Breast epithelium (tissue), 4 donors: ENCODE data around the gene SSC5D. TPM values are rescaled to one million over a fixed set of nuclear protein-coding genes. Genes with fewer than 3 reads are reported as not detected.

Experiments
- DNase-seq, 2 donors: peaks; one replicate each; pipeline ENCODE4 v3.0.0-alpha.2; 2019; ENCODE audit warnings: low spot score in 2 of 2
- H3K27ac ChIP-seq, 2 donors: fragments of 200-600 bp; sonication (generic) in 1 of 2; one replicate each; pipeline ENCODE4 v1.5.1; 2016 to 2019; ENCODE audit warnings: mild to moderate bottlenecking in 1 of 2
- H3K27me3 ChIP-seq, 2 donors: fragments of 200-600 bp; sonication (generic) in 1 of 2; one replicate each; pipeline versions ENCODE4 v1.5.1 to v1.6.0; 2017 to 2019; ENCODE audit warnings: control low read depth in 1 of 2, mild to moderate bottlenecking in 1 of 2
- H3K36me3 ChIP-seq: fragments of 200-600 bp; one replicate; pipeline ENCODE4 v1.5.1; 2019
- H3K4me1 ChIP-seq, 2 donors: fragments of 200-600 bp; sonication (generic); one replicate each; pipeline ENCODE4 v1.5.1; 2016 to 2019; ENCODE audit warnings: control low read depth in 1 of 2
- H3K4me3 ChIP-seq, 3 donors: fragments of 200-600 bp; sonication (generic); 1 replicate in 2 of 3; 2 replicates in 1 of 3; pipeline ENCODE4 v1.5.1; 2016 to 2019; ENCODE audit warnings: mild to moderate bottlenecking in 3 of 3, moderate library complexity in 2 of 3
- H3K9me3 ChIP-seq, 2 donors: fragments of 200-600 bp; sonication (generic) in 1 of 2; one replicate each; pipeline ENCODE4 v1.5.1; 2016 to 2019; ENCODE audit warnings: control low read depth in 1 of 2
- POLR2A ChIP-seq: fragments of 450-650 bp; IDR thresholded peaks from one replicate; pipeline ENCODE4 v1.6.1; 2016; ENCODE audit warnings: antibody characterized with exemption, mild to moderate bottlenecking, moderate library complexity
- POLR2AphosphoS5 ChIP-seq, 3 donors: sonication (generic); formaldehyde crosslinking; IDR thresholded peaks; one replicate each; pipeline ENCODE4 v1.6.1; 2017; ENCODE audit warnings: antibody characterized with exemption in 3 of 3
- intact Hi-C: fragments of 100-400 bp; cut with DNase I; formaldehyde crosslinking; loops from one replicate; pipeline ENCODE4 v1.15.1; 2023; ENCODE audit warnings: low total_unique reads
- total RNA-seq, 3 donors: library from RNA; depleted of rRNA; stranded (reverse); fragments of >200 nt; gene quantifications; one replicate each; pipeline ENCODE4 v1.1.0, GENCODE V29; 2016
- TF ChIP-seq, protein P1 (sequence below), 3 donors: fragments of 450-650 bp; IDR thresholded peaks; one replicate each; pipeline ENCODE4 v1.5.1; 2016 to 2017; ENCODE audit warnings: antibody characterized with exemption in 3 of 3, mild to moderate bottlenecking in 3 of 3, moderate library complexity in 3 of 3

SSC5D gene
- total RNA-seq, 3 donors from 2014 or later: 3.6 to 7.2 (median 3.8) TPM

DNA sequence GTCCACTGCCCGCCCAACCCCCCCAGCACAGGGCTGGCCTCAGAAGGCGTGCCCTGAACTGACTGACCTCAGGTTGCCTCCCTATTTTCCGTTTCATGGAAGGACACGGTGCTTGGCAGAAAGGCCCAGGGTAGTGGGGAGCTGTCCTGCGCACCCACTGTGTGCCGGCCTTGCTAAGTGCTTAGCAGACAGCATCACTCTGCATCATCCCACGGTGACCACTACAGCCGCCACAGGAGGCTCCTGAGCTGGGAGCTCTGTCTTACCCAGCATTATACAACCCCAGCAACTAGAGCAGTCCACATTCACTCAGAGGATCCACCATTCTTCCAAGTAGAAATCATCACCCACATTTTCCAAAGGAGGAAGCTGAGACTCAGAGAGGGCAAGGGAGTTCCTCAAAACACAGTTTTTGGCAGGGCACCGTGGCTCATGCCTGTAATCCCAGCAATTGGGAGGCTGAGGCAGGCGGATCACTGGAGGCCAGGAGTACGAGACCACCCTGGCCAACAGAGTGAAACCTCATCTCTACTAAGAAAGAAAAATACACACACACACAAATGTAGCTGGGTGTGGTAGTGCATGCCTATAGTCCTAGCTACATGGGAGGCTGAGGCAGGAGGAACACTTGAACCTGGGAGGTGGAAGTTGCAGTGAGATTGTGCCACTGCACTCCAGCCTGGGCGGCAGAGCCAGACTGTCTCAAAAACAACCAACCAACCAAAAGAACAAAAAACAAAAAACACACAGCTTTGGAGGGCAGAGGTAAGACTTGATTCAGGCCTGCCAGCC, 47.1 kb downstream of the SSC5D start:
- Histone ChIP-seq H3K9me3 (no peaks in the 10 kb centered on the region), H3K4me1 (no peaks in the 10 kb centered on the region), H3K27ac (no peak overlapping the region), H3K36me3 (no peaks in the 10 kb centered on the region), H3K4me3 (no peak overlapping the region), H3K27me3 (no peaks in the 10 kb centered on the region)
- TF ChIP-seq POLR2A (no peak), POLR2AphosphoS5 (IDR thresholded peaks at IDR 0.05) (no peak)
- TF ChIP-seq, protein P1, sequence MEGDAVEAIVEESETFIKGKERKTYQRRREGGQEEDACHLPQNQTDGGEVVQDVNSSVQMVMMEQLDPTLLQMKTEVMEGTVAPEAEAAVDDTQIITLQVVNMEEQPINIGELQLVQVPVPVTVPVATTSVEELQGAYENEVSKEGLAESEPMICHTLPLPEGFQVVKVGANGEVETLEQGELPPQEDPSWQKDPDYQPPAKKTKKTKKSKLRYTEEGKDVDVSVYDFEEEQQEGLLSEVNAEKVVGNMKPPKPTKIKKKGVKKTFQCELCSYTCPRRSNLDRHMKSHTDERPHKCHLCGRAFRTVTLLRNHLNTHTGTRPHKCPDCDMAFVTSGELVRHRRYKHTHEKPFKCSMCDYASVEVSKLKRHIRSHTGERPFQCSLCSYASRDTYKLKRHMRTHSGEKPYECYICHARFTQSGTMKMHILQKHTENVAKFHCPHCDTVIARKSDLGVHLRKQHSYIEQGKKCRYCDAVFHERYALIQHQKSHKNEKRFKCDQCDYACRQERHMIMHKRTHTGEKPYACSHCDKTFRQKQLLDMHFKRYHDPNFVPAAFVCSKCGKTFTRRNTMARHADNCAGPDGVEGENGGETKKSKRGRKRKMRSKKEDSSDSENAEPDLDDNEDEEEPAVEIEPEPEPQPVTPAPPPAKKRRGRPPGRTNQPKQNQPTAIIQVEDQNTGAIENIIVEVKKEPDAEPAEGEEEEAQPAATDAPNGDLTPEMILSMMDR (IDR thresholded peaks at IDR 0.05): no peak
- intact Hi-C loops: no loop called here
- no peak for DNase-seq

DNA sequence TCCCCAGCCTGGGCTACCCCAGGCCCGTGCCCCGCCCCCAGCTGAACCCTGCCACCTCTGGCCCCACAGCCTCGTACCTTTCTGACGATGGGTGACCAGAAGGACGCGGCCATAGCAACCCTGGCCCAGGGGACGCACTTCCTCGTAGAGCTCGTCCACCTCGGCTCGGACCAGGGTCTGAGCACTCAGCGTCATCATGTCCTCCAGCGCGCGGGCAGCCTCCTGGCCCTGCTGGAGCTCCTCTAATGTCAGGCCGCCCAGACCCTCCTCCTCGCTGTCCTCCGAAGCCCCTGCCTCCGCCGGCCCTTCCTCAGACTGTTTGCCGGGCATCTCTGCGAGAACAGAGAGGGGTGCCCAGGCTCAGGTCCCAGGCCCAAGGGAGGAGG, 47.7 kb downstream of the SSC5D start:
- Histone ChIP-seq H3K36me3 (no peaks in the 10 kb centered on the region), H3K27ac (no peak overlapping the region), H3K27me3 (no peaks in the 10 kb centered on the region), H3K4me3 (no peak overlapping the region), H3K4me1 (no peaks in the 10 kb centered on the region), H3K9me3 (no peaks in the 10 kb centered on the region)
- intact Hi-C loops: no loop called here
- TF ChIP-seq, protein P1 (IDR thresholded peaks at IDR 0.05): no peak
- TF ChIP-seq POLR2AphosphoS5 (IDR thresholded peaks at IDR 0.05) (no peak), POLR2A (no peak)
- DNase-seq: no peak

GRCh38 chr19:55536366-55536765, 48.1 kb downstream of the SSC5D start:
- TF ChIP-seq POLR2A (no peak), POLR2AphosphoS5 (IDR thresholded peaks at IDR 0.05) (no peak)
- H3K27ac ChIP-seq: no peak overlapping the region
- DNase-seq: no peak
- H3K4me1 ChIP-seq: no peaks in the 10 kb centered on the region
- no peaks in the 10 kb centered on the region for H3K36me3 ChIP-seq
- intact Hi-C loops: no loop called here
- no peaks in the 10 kb centered on the region for H3K9me3 ChIP-seq
- no peak overlapping the region for H3K4me3 ChIP-seq
- H3K27me3 ChIP-seq: no peaks in the 10 kb centered on the region

DNA sequence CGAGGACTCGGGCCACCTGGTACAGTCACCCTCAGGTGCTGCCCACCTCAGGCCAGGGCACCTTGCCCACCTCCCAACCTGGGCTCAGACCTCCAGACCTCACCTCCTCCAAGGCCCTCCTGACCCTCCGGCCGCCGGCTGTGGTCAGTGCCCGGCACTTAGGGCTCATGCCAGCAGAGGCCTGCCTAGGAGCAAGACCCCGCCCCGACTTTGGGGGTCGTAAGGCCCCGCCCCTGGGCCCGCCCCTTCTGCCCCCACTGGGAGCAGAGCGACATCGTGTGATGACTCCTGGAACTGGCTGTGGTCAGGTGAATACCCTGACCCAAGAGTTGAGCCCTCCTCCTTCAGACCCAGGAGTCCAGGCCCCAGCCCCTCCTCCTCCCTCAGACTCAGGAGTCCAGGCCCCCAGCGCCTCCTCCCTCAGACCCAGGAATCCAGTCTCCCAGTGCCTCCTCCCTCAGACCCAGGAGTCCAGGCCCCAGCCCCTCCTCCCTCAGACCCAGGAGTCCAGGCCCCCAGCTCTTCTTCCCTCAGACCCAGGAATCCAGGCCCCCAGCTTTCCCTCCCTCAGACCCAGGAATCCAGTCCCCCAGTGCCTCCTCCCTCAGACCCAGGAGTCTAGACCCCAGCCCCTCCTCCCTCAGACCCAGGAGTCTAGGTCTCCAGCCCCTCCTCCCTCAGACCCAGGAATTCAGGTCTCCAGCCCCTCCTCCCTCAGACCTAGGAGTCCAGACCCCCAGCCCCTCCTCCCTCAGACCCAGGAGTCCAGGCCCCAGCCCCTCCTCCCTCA, 48.9 kb downstream of the SSC5D start, which contains the start of gene SBK2:
Gene SBK2 (minus strand): TSS at position 183 of the 790 bp plus-strand sequence. CDS start 839 bp downstream, outside the sequence.
- Histone ChIP-seq H3K9me3 (no peaks in the 10 kb centered on the region), H3K27me3 (no peaks in the 10 kb centered on the region), H3K27ac (no peak within 1 kb of the TSS), H3K4me1 (no peaks in the 10 kb centered on the region), H3K36me3 (no peaks in the 10 kb centered on the region), H3K4me3 (no peak within 1 kb of the TSS)
- intact Hi-C loops: no loop called here
- no peak for DNase-seq
- no peak for TF ChIP-seq POLR2AphosphoS5 (IDR thresholded peaks at IDR 0.05)

- Histone ChIP-seq H3K27ac (no peak overlapping the region), H3K36me3 (no peaks in the 10 kb centered on the region), H3K27me3 (no peaks in the 10 kb centered on the region), H3K4me3 (no peak overlapping the region), H3K9me3 (no peaks in the 10 kb centered on the region), H3K4me1 (no peaks in the 10 kb centered on the region)
- intact Hi-C loops: no loop called here
- TF ChIP-seq, protein P1 (IDR thresholded peaks at IDR 0.05): no peak
- no peak for TF ChIP-seq POLR2AphosphoS5 (IDR thresholded peaks at IDR 0.05)
- no peak for TF ChIP-seq POLR2A
- DNase-seq: no peak
Observed at GRCh38 chr19:55537741-55538111, 49.5 kb downstream of the SSC5D start.

- intact Hi-C loops: no loop called here
Observed at GRCh38 chr19:55538132-55538531, 49.9 kb downstream of the SSC5D start.

More at GRCh38 chr19:55538132-55538531, 49.9 kb downstream of the SSC5D start:
- H3K36me3 ChIP-seq: no peaks in the 10 kb centered on the region
- no peak for DNase-seq
- H3K9me3 ChIP-seq: no peaks in the 10 kb centered on the region
- H3K27ac ChIP-seq: no peak overlapping the region
- no peaks in the 10 kb centered on the region for H3K27me3 ChIP-seq
- TF ChIP-seq POLR2AphosphoS5 (IDR thresholded peaks at IDR 0.05): no peak
- TF ChIP-seq, protein P1 (IDR thresholded peaks at IDR 0.05): no peak
- TF ChIP-seq POLR2A: no peak
- H3K4me3 ChIP-seq: no peak overlapping the region
- H3K4me1 ChIP-seq: no peaks in the 10 kb centered on the region
